GM12878 (cell line): ENCODE results near the gene ZNF177. TPM values are rescaled to one million over a fixed set of nuclear protein-coding genes. Genes with fewer than 3 reads are reported as not detected.
"Not testable (repeated sequence)": the region's sequence is repeated elsewhere in the genome, so short reads cannot be mapped to it uniquely, and the experiment has no call there.

Experiments used
- ATAC-seq: fragments of 200-7000 bp; cut with Tn5 transposase; 3 replicates; pipeline ENCODE4 v1.9.1; 2020; ENCODE audit warnings: mild to moderate bottlenecking, moderate library complexity
- BruUV-seq: library from RNA; stranded (reverse); fragments of 400-500 nt; replicated peaks from 2 replicates; lab custom pipeline; 2021; lab: Mats Ljungman, UMichigan
- CTCF ChIA-PET: fragments of 300-600 bp; sonication (Branson Sonifier 250); formaldehyde crosslinking; extraction: SDS; loops from one replicate; lab custom pipeline; 2021; ENCODE audit warnings: inconsistent platforms; lab: Yijun Ruan, JAX
- POLR2A ChIA-PET: fragments of 350-600 bp; formaldehyde crosslinking; extraction: SDS; loops from one replicate; lab custom pipeline; 2021; ENCODE audit warnings: inconsistent platforms; lab: Charles Lee
- RAD21 ChIA-PET: fragments of 300-600 bp; sonication (Branson Sonifier 250); formaldehyde crosslinking; loops from one replicate; lab custom pipeline; 2023; ENCODE audit warnings: antibody characterized with exemption; ENCODE audit not compliant: unreplicated experiment; lab: Charles Lee
- SMC1A ChIA-PET: fragments of 300-600 bp; sonication (Branson Sonifier 250); formaldehyde crosslinking; loops from one replicate; lab custom pipeline; 2023; ENCODE audit not compliant: unreplicated experiment, uncharacterized antibody; lab: Charles Lee
- DNase-seq: peaks from one replicate; pipeline ENCODE4 v3.0.0-alpha.2; 2011; ENCODE audit warnings: low read depth, low spot score
- FAIRE-seq: peaks from 3 replicates; lab custom pipeline; 2011; peaks lifted over from hg19 to GRCh38; lab: Jason Lieb, UNC
- H2AFZ ChIP-seq: 2 replicates; pipeline ENCODE4 v1.6.0; 2011; ENCODE audit warnings: low read depth, low read length, control low read depth; ENCODE audit not compliant: control insufficient read depth
- H3K27ac ChIP-seq: 2 replicates; pipeline ENCODE4 v1.5.1; 2011; ENCODE audit warnings: control low read depth; ENCODE audit not compliant: control insufficient read depth, insufficient read depth
- H3K27me3 ChIP-seq, 2 experiments: replicated peaks in 1 of 2; 2 replicates each; pipeline versions ENCODE4 v1.6.0 to v1.6.1; 2011; ENCODE audit warnings: low read length in 1 of 2; ENCODE audit not compliant: control insufficient read depth in 2 of 2, insufficient read depth in 2 of 2
- H3K36me3 ChIP-seq, 2 experiments: 2 replicates each; pipeline ENCODE4 v1.5.1; 2011; ENCODE audit warnings: low read length in 1 of 2; ENCODE audit not compliant: control insufficient read depth in 2 of 2, insufficient read depth in 2 of 2
- H3K4me1 ChIP-seq: 2 replicates; pipeline ENCODE4 v1.6.1; 2011; ENCODE audit warnings: mild to moderate bottlenecking, low read length, moderate library complexity, mixed read lengths; ENCODE audit not compliant: control insufficient read depth, insufficient read depth
- H3K4me2 ChIP-seq: 2 replicates; pipeline ENCODE4 v1.6.0; 2011; ENCODE audit warnings: control low read depth; ENCODE audit not compliant: control insufficient read depth, insufficient read depth
- H3K4me3 ChIP-seq: fragments of 200-600 bp; sonication (generic); 2 replicates; pipeline ENCODE4 v1.5.1; 2016
- H3K79me2 ChIP-seq: 2 replicates; pipeline ENCODE4 v1.6.0; 2011; ENCODE audit warnings: low read length; ENCODE audit not compliant: control insufficient read depth, insufficient read depth
- H3K9ac ChIP-seq: 2 replicates; pipeline ENCODE4 v1.8.0; 2011; ENCODE audit warnings: low read length, control low read depth, mixed read lengths; ENCODE audit not compliant: control insufficient read depth, insufficient read depth
- H3K9me3 ChIP-seq: replicated peaks from 3 replicates; pipeline ENCODE4 v1.5.1; 2011; ENCODE audit warnings: mild to moderate bottlenecking, low read length; ENCODE audit not compliant: control insufficient read depth, insufficient read depth
- H4K20me1 ChIP-seq: 2 replicates; pipeline ENCODE4 v1.6.0; 2011; ENCODE audit not compliant: control insufficient read depth, insufficient read depth
- WGBS: methylation state at CpG from one replicate; pipeline ENCODE4 v1.1.6; 2016; ENCODE audit warnings: low lambda C conversion rate; ENCODE audit not compliant: insufficient replicate concordance, insufficient coverage; ENCODE audit errors: missing lambda C conversion rate; 5-methylcytosine and 5-hydroxymethylcytosine counted together
- in situ Hi-C: fragments of 300-500 bp; cut with MboI; formaldehyde crosslinking; loops from 9 replicates; pipeline ENCODE4 v1.14.3; 2018; ENCODE audit warnings: mixed read lengths
- intact Hi-C: fragments of 100-400 bp; cut with micrococcal nuclease; formaldehyde crosslinking; loops from one replicate; pipeline ENCODE4 v1.14.2; 2022; ENCODE audit not compliant: unreplicated experiment
- polyA plus RNA-seq, 11 experiments: library from polyadenylated mRNA; depleted of rRNA in 4 of 11; unstranded in 6 of 11; stranded (reverse) in 5 of 11; fragments of >200 nt; fragmentation: Nextera tagmentation in 4 of 11; fragmentation: Illumina TruSeq in 1 of 11; extraction: Ambion mirVana in 4 of 11; extraction: Trizol in 1 of 11; gene quantifications; 1 replicate in 1 of 11; 2 replicates in 10 of 11; pipeline versions ENCODE4 v1.2.1 to v1.2.3, GENCODE V29; 2011 to 2016; ENCODE audit warnings: inconsistent platforms in 2 of 11, missing spikeins in 2 of 11, low read depth in 1 of 11
- total RNA-seq, 4 experiments: library from RNA; depleted of rRNA in 3 of 4; stranded (reverse); fragments of >200 nt in 3 of 4; fragmentation: Illumina TruSeq in 1 of 4; extraction: Trizol in 1 of 4; gene quantifications; 2 replicates each; pipeline versions ENCODE4 v1.2.1 to v1.2.3, GENCODE V29; 2013 to 2021

Gene ZNF177
- total and polyA plus RNA-seq, 10 of the 15 experiments (the other 5 are each of a cell fraction or from before 2014, with no cell fraction given), result 0.05 to 0.98 (median 0.31) TPM; not detected in 1

- 100% methylated on average over 1 of the region's 14 CpGs for WGBS
- H3K36me3 ChIP-seq, H3K4me2 ChIP-seq, H2AFZ ChIP-seq, H3K9ac ChIP-seq, H3K27me3 ChIP-seq, ATAC-seq, intact Hi-C loops, BruUV-seq, CTCF ChIA-PET, H3K4me3 ChIP-seq, POLR2A ChIA-PET, H4K20me1 ChIP-seq, FAIRE-seq, H3K27ac ChIP-seq, H3K9me3 ChIP-seq, H3K79me2 ChIP-seq, SMC1A ChIA-PET, RAD21 ChIA-PET, H3K4me1 ChIP-seq: not testable (repeated sequence)
- in situ Hi-C loops, result loop anchor here (10.0 kb wide), 1 partner anchor 473 kb away; no protein-coding TSS in a partner anchor
- peak; percentile 41 for DNase-seq
These were observed 41.1 kb upstream of the ZNF177 start for GRCh38 chr19:9321756-9322155.

- H3K27me3 ChIP-seq, RAD21 ChIA-PET, FAIRE-seq, H4K20me1 ChIP-seq, H3K4me2 ChIP-seq, H2AFZ ChIP-seq, DNase-seq, H3K9me3 ChIP-seq, ATAC-seq, H3K4me3 ChIP-seq, H3K27ac ChIP-seq, BruUV-seq, SMC1A ChIA-PET, intact Hi-C loops, H3K9ac ChIP-seq, CTCF ChIA-PET, H3K36me3 ChIP-seq, H3K79me2 ChIP-seq, POLR2A ChIA-PET, H3K4me1 ChIP-seq: not testable (repeated sequence)
- WGBS, result 82% methylated on average over 10 of the region's 10 CpGs
- in situ Hi-C loops, result loop anchor here (10.0 kb wide), 1 partner anchor 473 kb away; no protein-coding TSS in a partner anchor
These were observed 40.6 kb upstream of the ZNF177 start for GRCh38 chr19:9322201-9322600.
